D341Med (cell line): Measurements from ENCODE around the gene LAD1.

Experiments used
- DNase-seq: peaks from one replicate; pipeline ENCODE4 v3.0.0; 2012; ENCODE audit warnings: low spot score

Gene LAD1

GRCh38 chr1:201418461-201418860 lies 19.3 kb upstream of the LAD1 start:
- DNase-seq, result no peak

- no peak for DNase-seq
Measured at GRCh38 chr1:201414051-201414738, 15.1 kb upstream of the LAD1 start.

GRCh38 chr1:201411292-201411691 lies 12.2 kb upstream of the LAD1 start:
- no peak for DNase-seq

GRCh38 chr1:201409440-201409839 lies 10.3 kb upstream of the LAD1 start:
- no peak for DNase-seq

GRCh38 chr1:201408834-201409200 lies 9.7 kb upstream of the LAD1 start:
- no peak for DNase-seq

GRCh38 chr1:201408176-201408833 lies 9.2 kb upstream of the LAD1 start:
- peak; percentile 90 for DNase-seq

- no peak for DNase-seq
Measured at GRCh38 chr1:201406831-201407406, 7.8 kb upstream of the LAD1 start.

- DNase-seq, result no peak
Measured at GRCh38 chr1:201405484-201405831, 6.3 kb upstream of the LAD1 start.

- no peak for DNase-seq
Measured at GRCh38 chr1:201404722-201405483, 5.8 kb upstream of the LAD1 start.

GRCh38 chr1:201404055-201404454 lies 4.9 kb upstream of the LAD1 start:
- no peak for DNase-seq

GRCh38 chr1:201403359-201403758 lies 4.2 kb upstream of the LAD1 start:
- no peak for DNase-seq

- DNase-seq, result no peak
Measured at GRCh38 chr1:201401700-201402099, 2.6 kb upstream of the LAD1 start.

- no peak for DNase-seq
Measured at GRCh38 chr1:201400852-201401230, 1.7 kb upstream of the LAD1 start.

- no peak for DNase-seq
Measured at GRCh38 chr1:201400212-201400851, 1.2 kb upstream of the LAD1 start.

GRCh38 chr1:201399352-201400126 lies 415 bp upstream of the LAD1 start:
- no peak for DNase-seq

- no peak for DNase-seq
Measured at GRCh38 chr1:201397675-201398074, 1.4 kb downstream of the LAD1 start.

- DNase-seq, result no peak
Measured at GRCh38 chr1:201396861-201397464, 2.2 kb downstream of the LAD1 start.

- DNase-seq, result no peak
Measured at GRCh38 chr1:201395936-201396335, 3.2 kb downstream of the LAD1 start.

- DNase-seq, result no peak
Measured at GRCh38 chr1:201394591-201394990, 4.5 kb downstream of the LAD1 start.

- no peak for DNase-seq
Measured at GRCh38 chr1:201393076-201393475, 6.0 kb downstream of the LAD1 start.
